MM.1S (cell line): ENCODE measurements around the gene CD81.

Source experiments
- DNase-seq: peaks from one replicate; pipeline ENCODE4 v3.0.0-alpha.2; 2015
- H2AFZ ChIP-seq: fragments of 300-600 bp; sonication (generic); 2 replicates; pipeline ENCODE4 v1.6.0; 2016; ENCODE audit warnings: antibody characterized with exemption, low read length
- H3F3A ChIP-seq: fragments of 300-600 bp; sonication (generic); 2 replicates; pipeline ENCODE4 v1.6.1; 2016; ENCODE audit warnings: mild to moderate bottlenecking, antibody characterized with exemption, low read length, moderate library complexity, mixed read lengths; ENCODE audit not compliant: insufficient read depth
- H3K27ac ChIP-seq: fragments of 300-600 bp; sonication (generic); 2 replicates; pipeline ENCODE4 v1.5.1; 2016; ENCODE audit warnings: mild to moderate bottlenecking, low read length
- H3K27me3 ChIP-seq: fragments of 300-600 bp; sonication (generic); replicated peaks from 2 replicates; pipeline ENCODE4 v1.6.0; 2016; ENCODE audit warnings: low read length; ENCODE audit not compliant: insufficient read depth
- H3K36me3 ChIP-seq: fragments of 300-600 bp; sonication (generic); replicated peaks from 2 replicates; pipeline ENCODE4 v1.6.1; 2016; ENCODE audit warnings: mild to moderate bottlenecking, low read length, mixed read lengths; ENCODE audit not compliant: insufficient read depth
- H3K4me1 ChIP-seq: fragments of 300-600 bp; sonication (generic); 2 replicates; pipeline ENCODE4 v1.6.1; 2016; ENCODE audit warnings: low read length, mixed read lengths
- H3K4me2 ChIP-seq: fragments of 300-600 bp; sonication (generic); 2 replicates; pipeline ENCODE4 v1.6.0; 2016; ENCODE audit warnings: low read depth, low read length
- H3K4me3 ChIP-seq: fragments of 300-600 bp; sonication (generic); 2 replicates; pipeline ENCODE4 v1.5.1; 2016; ENCODE audit warnings: low read length, mixed read lengths
- H3K79me2 ChIP-seq: fragments of 300-600 bp; sonication (generic); 2 replicates; pipeline ENCODE4 v1.6.1; 2016; ENCODE audit warnings: mixed run types, low read length, mixed read lengths
- H3K9ac ChIP-seq: fragments of 300-600 bp; sonication (generic); 2 replicates; pipeline ENCODE4 v1.6.1; 2016; ENCODE audit warnings: low read length, mixed read lengths
- H3K9me2 ChIP-seq: fragments of 300-600 bp; sonication (generic); replicated peaks from 2 replicates; pipeline ENCODE4 v1.6.1; 2016; ENCODE audit warnings: mild to moderate bottlenecking, low read length, mixed read lengths; ENCODE audit not compliant: insufficient read depth
- H3K9me3 ChIP-seq: fragments of 300-600 bp; sonication (generic); replicated peaks from 2 replicates; pipeline ENCODE4 v1.6.1; 2016; ENCODE audit warnings: mild to moderate bottlenecking, low read length, mixed read lengths; ENCODE audit not compliant: insufficient read depth
- H4K20me1 ChIP-seq: fragments of 300-600 bp; sonication (generic); 2 replicates; pipeline ENCODE4 v1.6.1; 2016; ENCODE audit warnings: mild to moderate bottlenecking, low read length, moderate library complexity, mixed read lengths; ENCODE audit not compliant: insufficient read depth
- EZH2 ChIP-seq: fragments of 300-600 bp; sonication (generic); optimal IDR thresholded peaks from 2 replicates; pipeline ENCODE3; 2017; ENCODE audit warnings: low read depth, mild to moderate bottlenecking, antibody characterized with exemption, low read length, mixed read lengths
- EZH2phosphoT487 ChIP-seq: fragments of 300-600 bp; sonication (generic); IDR thresholded peaks from 2 replicates; pipeline ENCODE4 v1.6.1; 2018; ENCODE audit warnings: antibody characterized with exemption, low read length
- TF ChIP-seq, protein P1 (sequence below): fragments of 300-600 bp; sonication (generic); IDR thresholded peaks from 2 replicates; pipeline ENCODE4 v1.5.1; 2016; ENCODE audit warnings: antibody characterized with exemption, low read length, mixed read lengths

The CD81 gene

GRCh38 chr11:2413742-2414579, 36.9 kb downstream of the CD81 start:
- DNase-seq: no peak
- Histone ChIP-seq H3K4me2 (no peak overlapping the region), H3K9me3 (no peaks in the 10 kb centered on the region), H3F3A (no peaks in the 10 kb centered on the region), H3K4me1 (no peaks in the 10 kb centered on the region), H4K20me1 (no peaks in the 10 kb centered on the region), H3K27ac (no peak overlapping the region), H3K9me2 (no peaks in the 10 kb centered on the region), H3K4me3 (no peak overlapping the region), H3K79me2 (no peaks in the 10 kb centered on the region), H3K36me3 (no peaks in the 10 kb centered on the region), H3K9ac (no peak overlapping the region), H3K27me3 (peaks cover 96% of the 10 kb centered on the region), H2AFZ (no peak overlapping the region)
- no peak for TF ChIP-seq EZH2
- TF ChIP-seq, protein P1, sequence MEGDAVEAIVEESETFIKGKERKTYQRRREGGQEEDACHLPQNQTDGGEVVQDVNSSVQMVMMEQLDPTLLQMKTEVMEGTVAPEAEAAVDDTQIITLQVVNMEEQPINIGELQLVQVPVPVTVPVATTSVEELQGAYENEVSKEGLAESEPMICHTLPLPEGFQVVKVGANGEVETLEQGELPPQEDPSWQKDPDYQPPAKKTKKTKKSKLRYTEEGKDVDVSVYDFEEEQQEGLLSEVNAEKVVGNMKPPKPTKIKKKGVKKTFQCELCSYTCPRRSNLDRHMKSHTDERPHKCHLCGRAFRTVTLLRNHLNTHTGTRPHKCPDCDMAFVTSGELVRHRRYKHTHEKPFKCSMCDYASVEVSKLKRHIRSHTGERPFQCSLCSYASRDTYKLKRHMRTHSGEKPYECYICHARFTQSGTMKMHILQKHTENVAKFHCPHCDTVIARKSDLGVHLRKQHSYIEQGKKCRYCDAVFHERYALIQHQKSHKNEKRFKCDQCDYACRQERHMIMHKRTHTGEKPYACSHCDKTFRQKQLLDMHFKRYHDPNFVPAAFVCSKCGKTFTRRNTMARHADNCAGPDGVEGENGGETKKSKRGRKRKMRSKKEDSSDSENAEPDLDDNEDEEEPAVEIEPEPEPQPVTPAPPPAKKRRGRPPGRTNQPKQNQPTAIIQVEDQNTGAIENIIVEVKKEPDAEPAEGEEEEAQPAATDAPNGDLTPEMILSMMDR: no peak

DNA sequence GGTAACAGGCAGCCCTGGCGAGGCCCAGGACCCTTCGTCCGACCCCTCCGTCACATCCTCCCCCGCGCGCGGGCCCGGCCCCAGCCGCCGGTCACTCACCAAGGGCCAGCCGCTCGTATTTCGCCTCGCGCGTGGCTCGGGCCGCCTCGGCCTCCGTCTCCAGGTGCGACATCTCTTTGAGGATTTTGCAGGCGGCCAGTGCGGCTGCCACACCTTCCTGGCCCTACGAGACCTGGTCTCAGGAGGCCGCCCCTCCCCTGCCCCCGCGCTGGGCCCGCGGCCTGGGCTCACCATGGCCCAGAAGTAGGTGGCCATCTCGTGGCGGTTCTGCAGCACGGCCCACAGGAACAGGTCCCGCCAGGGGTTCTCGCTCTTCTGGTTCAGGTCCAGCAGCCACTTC, 37.5 kb downstream of the CD81 start:
- Histone ChIP-seq H3K9me2 (no peaks in the 10 kb centered on the region), H3K4me3 (no peak overlapping the region), H3K4me2 (no peak overlapping the region), H4K20me1 (no peaks in the 10 kb centered on the region), H3K9ac (no peak overlapping the region), H3F3A (no peaks in the 10 kb centered on the region), H2AFZ (no peak overlapping the region), H3K4me1 (no peaks in the 10 kb centered on the region), H3K36me3 (no peaks in the 10 kb centered on the region), H3K9me3 (no peaks in the 10 kb centered on the region), H3K27me3 (peaks cover 91% of the 10 kb centered on the region), H3K79me2 (no peaks in the 10 kb centered on the region), H3K27ac (no peak overlapping the region)
- TF ChIP-seq, protein P1: no peak
- TF ChIP-seq EZH2: no peak
- TF ChIP-seq EZH2phosphoT487: no peak
- DNase-seq: no peak

DNA sequence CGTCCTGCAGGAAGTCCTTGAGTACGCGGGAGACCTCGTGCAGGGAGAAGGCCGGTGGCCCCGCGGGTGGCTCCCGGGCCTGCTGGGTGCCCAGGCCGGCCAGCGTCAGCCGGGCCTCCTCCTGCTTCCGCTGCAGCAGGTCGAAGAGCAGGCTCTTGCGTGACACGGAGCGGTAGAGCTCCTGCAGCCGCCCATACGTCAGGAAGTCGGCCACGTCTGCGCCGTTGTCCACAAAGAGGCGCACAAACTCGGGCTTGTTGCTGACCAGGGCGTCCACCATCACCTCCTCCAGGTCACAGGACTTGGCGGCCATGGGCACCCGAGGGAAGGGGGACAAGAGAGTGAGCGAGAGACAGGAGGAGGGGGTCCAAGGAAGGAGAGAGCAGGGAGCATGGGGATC, 38.1 kb downstream of the CD81 start:
- H4K20me1 ChIP-seq: no peaks in the 10 kb centered on the region
- H3F3A ChIP-seq: no peaks in the 10 kb centered on the region
- H3K9me3 ChIP-seq: no peaks in the 10 kb centered on the region
- peaks cover 86% of the 10 kb centered on the region for H3K27me3 ChIP-seq
- no peak overlapping the region for H3K27ac ChIP-seq
- no peaks in the 10 kb centered on the region for H3K36me3 ChIP-seq
- no peaks in the 10 kb centered on the region for H3K79me2 ChIP-seq
- TF ChIP-seq EZH2phosphoT487: no peak
- TF ChIP-seq EZH2: no peak
- TF ChIP-seq, protein P1: no peak
- no peak overlapping the region for H3K9ac ChIP-seq
- H3K9me2 ChIP-seq: no peaks in the 10 kb centered on the region
- H3K4me2 ChIP-seq: no peak overlapping the region
- no peak overlapping the region for H3K4me3 ChIP-seq
- no peak for DNase-seq
- H3K4me1 ChIP-seq: no peaks in the 10 kb centered on the region
- H2AFZ ChIP-seq: no peak overlapping the region
